NCI-H2107 (cell line): ENCODE measurements around the gene KLK4.
A peak's percentile ranks its signal among the peaks of the same experiment; 100 is the strongest.
"Not testable (repeated sequence)": the region's sequence is repeated elsewhere in the genome, so short reads cannot be mapped to it uniquely, and the experiment has no call there.

Experiments
- DNase-seq: peaks from one replicate; lab custom pipeline; 2025; lab: John Stamatoyannopoulos, UW

The KLK4 gene

GRCh38 chr19:50912727-50913716, 1.8 kb upstream of the KLK4 start:
- DNase-seq = no peak

- no peak for DNase-seq
Observed at GRCh38 chr19:50912102-50912599, 956 bp upstream of the KLK4 start.

- DNase-seq = no peak
Observed at GRCh38 chr19:50910722-50911121, 473 bp downstream of the KLK4 start.

GRCh38 chr19:50909240-50910070, 1.7 kb downstream of the KLK4 start:
- no peak for DNase-seq

- DNase-seq = no peak
Observed at GRCh38 chr19:50908336-50908735, 2.9 kb downstream of the KLK4 start.

GRCh38 chr19:50906217-50906616, 5.0 kb downstream of the KLK4 start:
- DNase-seq = no peak

GRCh38 chr19:50902640-50903039, 8.6 kb downstream of the KLK4 start:
- DNase-seq = no peak

- DNase-seq = no peak
Observed at GRCh38 chr19:50899569-50899968, 11.6 kb downstream of the KLK4 start.

- DNase-seq = no peak
Observed at GRCh38 chr19:50898018-50898417, 13.2 kb downstream of the KLK4 start.

GRCh38 chr19:50897612-50898011, 13.6 kb downstream of the KLK4 start:
- DNase-seq = no peak

GRCh38 chr19:50897191-50897607, 14.0 kb downstream of the KLK4 start:
- no peak for DNase-seq

GRCh38 chr19:50896591-50897190, 14.5 kb downstream of the KLK4 start:
- DNase-seq = peak; percentile 48

GRCh38 chr19:50896089-50896590, 15.1 kb downstream of the KLK4 start:
- DNase-seq = not testable (repeated sequence)

- no peak for DNase-seq
Observed at GRCh38 chr19:50894478-50895356, 16.5 kb downstream of the KLK4 start.

GRCh38 chr19:50893047-50893736, 18.0 kb downstream of the KLK4 start:
- DNase-seq = no peak

GRCh38 chr19:50891253-50891625, 20.0 kb downstream of the KLK4 start:
- no peak for DNase-seq

- no peak for DNase-seq
Observed at GRCh38 chr19:50890422-50891252, 20.6 kb downstream of the KLK4 start.

GRCh38 chr19:50889638-50890037, 21.6 kb downstream of the KLK4 start:
- no peak for DNase-seq

- no peak for DNase-seq
Observed at GRCh38 chr19:50882188-50882587, 29.0 kb downstream of the KLK4 start.
